Fibroblast of upper back skin (primary cell): ENCODE data around the gene EFCAB6.
"Not testable (repeated sequence)": the region's sequence is repeated elsewhere in the genome, so short reads cannot be mapped to it uniquely, and the experiment has no call there.

ENCODE experiments used
- DNase-seq: peaks from one replicate; pipeline ENCODE4 v3.0.0-alpha.2; 2013

Gene EFCAB6

DNA sequence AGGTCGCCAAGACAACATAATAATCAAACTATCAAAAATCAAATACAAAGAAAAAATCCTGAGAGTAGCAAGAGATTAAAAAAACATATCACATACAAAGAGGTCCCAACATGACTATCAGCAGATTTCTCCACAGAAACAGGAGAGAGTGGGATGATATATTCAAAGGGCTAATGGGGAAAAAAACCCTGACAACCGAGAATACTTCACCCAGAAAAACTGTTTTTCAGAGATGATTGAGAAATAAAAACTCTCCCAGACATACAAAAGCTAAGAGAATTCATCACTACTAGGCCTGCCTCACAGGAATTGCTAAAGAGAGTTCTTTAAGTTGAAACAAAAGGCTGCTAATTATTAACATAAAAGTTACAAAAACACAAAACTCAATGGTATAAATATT is 108.1 kb downstream of the EFCAB6 start:
- no peak for DNase-seq

DNA sequence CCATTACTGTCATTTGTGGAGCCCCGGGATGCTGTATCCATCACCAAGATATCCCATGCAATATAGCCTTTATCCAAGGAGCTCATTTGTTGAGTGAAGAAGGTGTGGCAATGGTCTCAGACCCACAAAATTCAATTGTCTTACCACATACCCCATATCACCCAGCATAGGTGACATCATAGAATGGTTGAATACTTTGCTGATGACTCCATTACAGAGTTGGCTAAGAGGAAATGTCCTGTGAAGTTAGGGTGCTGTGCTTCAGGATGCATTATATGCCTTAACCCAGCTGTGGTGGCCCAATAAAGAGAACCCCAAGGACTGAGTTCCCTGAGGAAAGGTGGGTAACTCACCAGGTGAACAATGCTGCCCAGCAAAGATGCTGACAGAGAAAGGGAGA is 113.7 kb downstream of the EFCAB6 start:
- no peak for DNase-seq

DNA sequence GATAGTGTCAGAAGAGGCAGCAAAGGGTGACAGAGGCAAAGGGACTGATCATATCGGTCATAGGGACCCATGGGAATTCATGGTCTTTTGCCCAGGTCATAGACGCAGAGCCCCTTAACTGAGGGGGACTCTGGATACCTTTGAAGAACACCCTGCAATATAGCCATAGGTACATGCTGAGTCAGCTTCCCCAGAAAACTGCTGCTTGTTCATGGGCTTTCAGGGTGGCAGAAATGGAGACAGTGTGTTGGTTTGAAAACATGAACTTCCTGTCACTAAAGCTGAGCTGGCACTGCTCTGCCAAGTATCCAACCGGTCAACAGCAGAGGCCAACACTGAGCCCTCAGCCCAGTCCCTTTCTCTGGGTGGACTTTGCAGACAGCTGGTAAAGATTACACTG is 114.2 kb downstream of the EFCAB6 start:
- DNase-seq = no peak

DNA sequence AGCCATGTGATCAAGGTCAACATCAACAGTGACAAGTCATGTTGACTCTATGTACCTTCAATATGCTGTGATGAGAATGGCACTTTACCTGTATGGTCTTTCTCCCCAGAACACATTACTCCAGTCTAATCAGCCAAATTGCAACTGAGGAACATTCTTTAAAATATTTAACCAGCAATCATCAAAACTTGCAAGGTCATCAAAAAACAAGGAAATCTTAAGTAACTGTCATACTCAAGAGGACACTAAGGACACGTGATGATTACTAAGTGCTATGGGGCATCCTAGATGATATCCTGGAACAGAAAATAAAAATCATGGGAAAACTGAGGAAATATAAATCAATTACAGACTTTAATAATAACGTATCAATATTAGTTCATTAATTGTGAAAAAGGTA is 118.9 kb downstream of the EFCAB6 start:
- no peak for DNase-seq

DNA sequence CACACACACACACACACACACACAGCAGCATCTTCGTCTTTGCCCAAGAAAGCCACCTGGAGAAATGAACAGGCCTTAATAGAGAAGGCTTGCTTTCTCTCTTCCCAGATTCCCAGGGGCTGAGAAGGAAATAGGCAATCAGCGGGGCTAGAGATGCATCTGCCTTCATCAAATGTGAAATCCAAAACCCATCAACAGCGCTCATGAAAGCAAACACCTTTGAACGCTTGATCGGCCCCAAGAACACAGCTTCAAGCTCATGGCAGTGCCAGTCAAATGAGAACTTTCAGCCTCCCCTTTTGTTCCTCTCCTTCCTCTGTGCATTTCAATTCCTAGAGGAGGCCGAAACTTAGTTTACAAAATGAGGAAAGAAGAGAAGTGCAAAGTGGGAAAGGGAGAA is 122.7 kb downstream of the EFCAB6 start:
- no peak for DNase-seq

DNA sequence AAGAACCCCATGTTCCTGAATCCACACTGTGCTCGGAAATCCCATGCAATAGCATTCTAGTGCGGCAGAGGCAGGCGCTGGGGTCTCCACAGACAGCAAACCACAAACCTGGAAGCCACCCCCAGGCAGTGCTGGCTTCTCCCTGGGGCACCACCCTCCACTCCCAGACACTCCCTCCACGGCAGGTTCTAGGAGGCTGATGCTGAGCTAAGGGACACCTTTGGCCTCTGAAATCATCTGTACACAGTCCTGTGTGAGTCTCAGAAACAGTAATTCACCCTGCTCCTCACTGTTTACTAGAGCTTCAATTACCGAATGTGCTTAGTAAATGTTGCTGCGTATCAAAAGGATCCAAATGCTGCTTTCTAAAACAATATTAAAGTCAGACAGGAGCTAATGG is 129.3 kb downstream of the EFCAB6 start:
- no peak for DNase-seq

DNA sequence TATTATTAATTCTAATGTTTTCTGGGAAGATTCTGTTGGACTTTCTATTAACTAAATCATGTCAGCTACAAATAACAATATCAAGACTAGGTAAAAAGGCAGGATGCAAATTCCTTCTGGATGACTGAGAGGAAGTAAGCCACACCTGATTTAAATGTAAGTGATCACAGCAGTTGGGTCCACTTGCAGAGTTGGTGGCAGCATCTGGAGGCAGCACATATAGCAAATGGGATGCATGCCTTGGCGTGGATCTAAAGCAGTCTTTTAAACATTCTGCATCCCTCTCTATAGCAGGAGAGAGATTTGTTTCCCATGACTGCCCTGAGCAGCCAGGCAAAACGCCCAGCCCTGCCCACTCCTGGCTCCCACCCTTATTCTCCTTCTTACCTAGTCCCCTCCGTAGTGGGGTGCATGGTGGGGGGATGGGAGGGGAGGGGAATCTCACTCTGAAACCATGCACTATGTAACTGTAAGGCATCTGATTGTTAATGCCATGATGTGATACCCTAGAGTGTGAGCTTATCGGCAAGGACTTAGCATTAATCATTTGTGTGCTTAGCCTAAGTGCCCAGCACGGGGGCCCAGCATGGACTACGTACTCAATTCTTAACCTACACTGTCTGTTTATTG is 130.3 kb downstream of the EFCAB6 start:
- no peak for DNase-seq

DNA sequence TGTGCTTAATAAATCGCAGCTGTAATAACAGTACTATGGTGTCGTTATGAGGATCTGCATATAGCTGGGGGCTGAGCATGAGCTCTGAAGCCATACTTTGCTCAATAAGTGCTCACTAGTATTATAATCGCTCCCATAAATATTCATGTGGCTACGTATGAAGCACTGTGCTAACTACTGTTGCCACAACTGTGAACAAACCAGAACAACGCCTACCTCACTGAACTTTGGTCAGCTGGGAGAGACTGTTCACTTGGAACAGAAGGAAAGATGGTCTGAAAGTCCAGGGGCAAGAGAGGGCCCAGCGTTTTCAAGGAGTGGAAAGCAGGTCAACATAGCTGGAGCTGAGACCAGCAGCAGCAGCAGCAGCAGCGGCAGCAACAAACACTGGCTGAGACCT is 141.6 kb downstream of the EFCAB6 start:
- DNase-seq = no peak

DNA sequence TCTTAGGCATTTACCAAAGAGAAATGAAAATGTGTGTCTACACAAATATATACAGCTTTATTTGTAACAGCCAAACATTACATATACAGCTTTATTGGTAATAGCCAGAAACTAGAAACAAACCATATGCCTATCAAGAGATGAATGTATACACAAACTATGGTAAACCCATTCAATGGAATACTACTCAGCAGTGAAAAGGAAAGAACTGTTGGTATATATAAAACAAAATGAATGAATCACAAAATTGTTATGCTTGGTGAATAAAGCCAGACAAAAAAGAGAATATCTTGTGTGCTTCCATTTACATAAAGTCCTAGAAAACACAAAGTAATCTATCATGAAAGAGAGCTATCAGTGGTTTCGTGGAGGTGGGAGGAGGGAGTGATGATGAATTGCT is 142.9 kb downstream of the EFCAB6 start:
- no peak for DNase-seq

DNA sequence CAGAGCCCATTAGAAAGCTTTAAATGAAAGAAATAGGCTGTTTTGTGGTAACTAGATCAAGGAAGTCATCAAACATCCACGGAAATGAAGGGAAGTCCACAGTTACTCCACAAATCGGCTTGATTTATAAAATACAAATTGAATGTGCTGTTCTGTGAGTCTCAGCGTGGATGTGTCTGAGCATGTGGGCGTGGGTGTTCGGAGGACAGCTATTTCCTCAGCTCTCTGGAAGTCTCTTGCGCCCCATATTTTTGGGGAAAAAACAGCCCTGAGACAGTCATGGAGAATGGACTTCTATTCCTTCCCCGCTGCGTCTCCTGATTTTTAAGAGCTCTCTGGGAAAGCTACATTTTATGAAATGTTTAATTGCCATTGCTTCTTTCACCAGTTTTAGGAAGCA is 144.4 kb downstream of the EFCAB6 start:
- no peak for DNase-seq

DNA sequence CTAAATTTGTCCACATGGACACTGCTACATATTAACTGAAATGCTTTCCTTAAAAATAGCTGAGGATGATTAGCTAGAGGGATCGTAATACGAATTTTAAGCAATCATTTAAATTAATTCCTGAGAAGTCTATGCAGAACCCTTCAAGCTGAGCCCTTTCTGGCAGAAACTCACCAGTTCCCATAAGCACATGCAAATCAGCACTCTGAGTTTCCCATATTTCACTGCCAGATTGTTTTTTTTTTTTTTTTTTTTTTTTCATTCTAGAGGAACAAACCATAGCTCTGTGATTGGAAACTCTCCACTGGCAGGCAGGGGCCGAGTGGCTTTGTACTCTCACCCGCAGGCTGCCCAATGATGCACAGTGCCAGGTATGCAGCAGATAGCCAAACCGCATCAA is 145.6 kb downstream of the EFCAB6 start:
- DNase-seq = no peak

DNA sequence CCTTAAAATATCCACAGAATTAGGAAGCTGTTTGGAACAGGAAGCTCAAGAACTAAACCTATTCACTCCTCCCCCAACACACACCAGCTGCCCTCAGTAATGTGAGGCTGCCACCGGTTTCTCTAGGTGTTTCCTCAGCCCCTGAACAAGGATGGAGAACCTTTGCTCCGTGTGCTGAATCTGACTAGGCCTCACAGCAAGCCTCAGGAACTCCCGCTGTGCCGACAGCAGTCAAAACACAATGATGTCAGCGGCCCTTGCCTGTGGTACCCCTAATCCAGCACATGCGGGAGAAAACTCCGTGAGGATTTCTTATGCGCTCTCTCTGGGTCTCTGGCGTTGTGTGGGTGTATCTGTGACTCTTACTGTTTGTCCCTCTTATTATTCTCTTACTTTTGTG is 153.3 kb downstream of the EFCAB6 start:
- peak; percentile 3 for DNase-seq

DNA sequence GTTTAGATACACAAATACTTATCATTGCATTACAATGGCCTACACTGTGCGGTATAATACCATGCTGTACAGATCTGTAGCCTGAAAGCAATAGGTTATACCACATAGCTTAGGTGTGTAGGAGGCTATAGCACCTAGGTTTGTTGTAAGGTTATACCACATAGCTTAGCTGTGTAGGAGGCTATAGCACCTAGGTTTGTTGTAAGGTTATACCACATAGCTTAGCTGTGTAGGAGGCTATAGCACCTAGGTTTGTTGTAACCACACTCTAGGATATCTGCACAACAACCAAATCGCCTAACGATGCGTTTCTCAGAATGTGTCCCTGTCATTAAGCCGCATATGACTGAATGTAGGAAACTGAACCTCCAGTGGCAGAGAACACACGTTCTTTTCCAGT is 155.5 kb downstream of the EFCAB6 start:
- not testable (repeated sequence) for DNase-seq

DNA sequence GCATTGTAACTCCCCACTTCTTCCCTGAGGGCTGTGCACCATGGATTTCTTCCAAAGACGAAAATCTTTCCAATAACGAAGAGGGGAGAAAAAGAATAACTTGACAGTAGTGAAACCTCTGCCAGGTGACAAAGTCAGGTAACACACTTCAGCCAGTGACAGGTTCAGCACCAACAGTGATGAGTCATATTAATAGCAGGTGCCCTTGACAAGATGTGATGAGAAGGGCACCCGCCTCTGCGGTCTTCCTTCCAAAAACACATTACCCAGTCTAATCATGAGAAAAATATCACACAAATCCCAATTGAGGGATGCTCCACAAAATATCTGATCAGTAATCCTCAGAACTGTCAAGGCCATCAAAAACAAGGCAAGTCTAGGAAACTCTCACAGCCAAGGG is 157.8 kb downstream of the EFCAB6 start:
- no peak for DNase-seq

DNA sequence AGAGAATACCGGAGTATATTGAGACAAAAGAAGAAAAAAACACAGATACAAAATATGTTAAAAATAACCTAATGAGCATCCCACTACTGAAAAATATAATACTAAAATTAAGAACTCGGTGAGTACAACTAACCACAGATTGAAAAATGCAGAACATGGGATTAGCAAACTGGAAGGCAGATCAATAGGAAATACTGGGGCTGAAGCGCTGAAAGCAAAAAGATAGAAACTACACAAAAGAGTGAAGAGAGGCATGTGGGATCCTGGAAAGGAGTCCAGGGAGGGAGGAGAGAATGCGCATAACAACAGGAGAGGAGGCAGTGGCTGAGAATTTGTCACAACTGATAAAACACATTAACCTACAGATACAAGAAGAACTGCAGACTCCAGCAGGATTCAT is 159.3 kb downstream of the EFCAB6 start:
- DNase-seq = no peak

DNA sequence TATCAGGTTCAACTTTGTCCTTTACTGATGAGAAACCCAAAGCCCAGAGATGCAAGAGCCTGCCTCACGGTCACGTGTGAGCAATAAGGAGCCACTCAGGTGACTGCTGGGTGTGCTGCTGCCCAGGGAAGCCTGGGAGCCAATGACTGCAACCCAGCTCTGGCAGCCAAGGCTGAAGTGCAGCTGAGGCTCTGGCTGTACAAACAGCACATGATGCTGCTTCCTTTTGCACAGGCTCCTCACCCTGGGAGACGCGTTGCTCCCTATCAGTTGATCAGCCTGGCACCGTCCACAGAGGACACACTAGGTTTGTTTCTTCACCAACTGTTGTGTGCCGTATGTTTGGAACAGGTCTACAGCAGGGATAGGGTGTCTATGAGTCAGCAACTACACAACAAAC is 168.7 kb downstream of the EFCAB6 start:
- DNase-seq = no peak

DNA sequence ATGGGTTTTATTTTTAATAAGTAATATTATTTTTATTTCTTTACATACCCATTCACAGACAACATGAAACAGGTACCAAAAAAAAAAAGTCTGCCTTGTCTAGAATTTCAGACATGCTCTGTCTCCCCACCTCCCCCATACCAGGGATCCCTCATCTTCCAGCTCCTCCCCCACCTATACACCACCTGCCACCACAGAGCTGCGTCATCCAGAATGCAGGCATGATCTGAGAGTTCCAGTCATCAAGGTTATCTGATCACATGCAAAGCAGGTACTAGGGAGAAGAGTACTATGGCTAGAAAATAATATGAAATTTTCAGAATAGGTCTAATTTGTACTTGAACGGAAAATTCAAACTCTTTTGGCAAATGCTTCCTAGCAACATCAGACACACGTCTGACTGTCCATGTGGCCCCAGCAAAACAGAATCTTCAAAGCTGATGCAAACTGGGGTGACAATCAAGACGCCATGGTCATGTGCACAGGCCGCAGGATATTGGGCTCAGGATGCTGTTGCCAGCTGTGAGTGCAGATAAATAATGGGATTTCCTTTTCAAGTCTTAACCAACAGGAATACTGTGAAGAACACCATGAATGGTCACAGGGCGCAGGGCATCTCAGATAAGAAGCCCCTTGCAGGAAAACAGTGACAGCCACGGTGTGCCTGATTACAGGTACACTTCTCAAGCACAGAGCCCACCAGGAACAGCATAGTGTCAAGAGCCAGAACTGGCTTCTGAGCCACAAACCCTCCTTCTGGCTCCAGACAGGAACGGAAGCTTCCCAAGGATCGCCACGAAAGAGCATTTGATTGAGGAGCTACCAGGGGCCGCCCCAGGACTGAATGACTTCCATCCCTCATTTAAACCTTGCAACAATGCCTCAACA is 169.5 kb downstream of the EFCAB6 start:
- no peak for DNase-seq

DNA sequence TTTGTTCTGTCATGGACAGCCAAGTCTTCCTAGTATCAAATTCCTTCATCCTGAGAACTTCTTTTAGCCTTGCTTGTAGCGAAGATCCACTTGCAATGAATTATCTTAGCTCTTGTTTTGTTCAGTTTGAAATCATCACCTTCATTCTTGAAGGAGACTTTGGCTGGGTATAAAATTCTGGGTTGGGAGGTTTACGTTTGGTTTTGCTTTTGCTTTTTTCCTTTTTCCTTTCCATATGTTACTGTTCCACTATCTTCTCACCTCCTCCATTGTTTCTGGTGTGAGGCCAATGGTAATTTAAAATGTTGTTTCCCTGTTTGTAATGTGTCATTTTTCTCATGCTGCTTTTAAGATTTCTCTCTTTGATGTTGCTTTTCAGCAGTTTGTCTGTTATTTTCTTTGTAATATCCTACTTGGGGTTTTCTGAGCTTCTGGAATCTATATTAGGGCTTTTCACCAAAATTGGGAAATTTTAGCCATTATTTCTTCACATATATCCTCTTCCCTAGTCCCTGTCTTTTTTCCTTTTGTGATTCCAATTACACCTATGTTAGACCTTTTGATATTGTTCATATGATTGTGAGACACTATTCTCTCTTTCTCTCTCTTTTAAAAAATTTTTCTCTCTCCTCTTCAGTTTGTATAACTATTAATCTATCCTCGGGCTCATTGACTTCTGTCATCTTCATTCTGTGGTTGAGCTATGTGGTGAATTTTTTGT is 172.7 kb downstream of the EFCAB6 start:
- DNase-seq = no peak

DNA sequence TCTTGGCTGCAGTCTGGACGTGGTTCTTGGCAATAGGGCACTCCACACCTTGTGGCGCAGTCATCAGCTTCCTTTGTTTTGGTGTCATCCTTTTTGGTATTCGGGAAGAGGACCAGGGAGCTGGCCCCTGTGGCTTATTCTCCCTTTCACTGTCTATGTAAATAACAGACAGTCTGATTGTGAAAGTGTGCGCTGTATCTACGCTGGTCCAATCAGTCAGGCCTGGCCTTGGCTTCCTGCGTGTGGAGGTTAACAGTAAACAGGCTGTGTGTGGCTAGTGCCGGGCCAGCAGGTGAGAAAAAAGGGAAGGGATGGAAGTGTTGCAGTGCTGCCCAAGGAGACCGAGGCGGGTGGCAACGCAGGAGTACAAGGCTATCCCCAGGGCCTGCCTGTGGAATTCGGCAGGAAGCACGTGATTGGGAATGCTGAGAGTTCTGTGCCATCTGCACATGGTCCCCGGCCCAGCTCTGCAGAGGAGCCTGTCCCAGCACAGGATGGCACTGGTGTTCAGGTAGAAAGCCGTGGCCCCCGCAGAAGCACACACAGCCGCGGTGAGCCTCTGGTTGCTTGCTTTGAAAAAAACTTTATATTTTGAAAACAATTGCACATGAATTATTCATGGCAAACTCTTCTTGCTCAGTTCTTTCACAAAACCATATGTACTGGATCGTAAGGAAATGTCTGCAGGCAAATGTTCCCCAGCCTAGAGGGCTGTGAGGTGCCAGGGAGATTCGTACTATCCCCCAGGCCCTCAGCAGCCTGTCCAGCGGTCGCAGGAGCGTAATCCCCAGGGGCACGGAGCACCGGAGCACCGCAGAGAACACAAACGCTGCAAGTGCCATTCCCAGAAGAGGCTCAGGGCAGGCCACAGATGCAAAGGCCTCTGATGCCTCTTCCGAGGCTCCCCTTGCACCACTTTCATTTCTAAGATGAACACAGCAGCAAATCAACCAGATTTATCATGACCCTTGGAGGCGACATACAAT is 174.5 kb downstream of the EFCAB6 start:
- DNase-seq = no peak

DNA sequence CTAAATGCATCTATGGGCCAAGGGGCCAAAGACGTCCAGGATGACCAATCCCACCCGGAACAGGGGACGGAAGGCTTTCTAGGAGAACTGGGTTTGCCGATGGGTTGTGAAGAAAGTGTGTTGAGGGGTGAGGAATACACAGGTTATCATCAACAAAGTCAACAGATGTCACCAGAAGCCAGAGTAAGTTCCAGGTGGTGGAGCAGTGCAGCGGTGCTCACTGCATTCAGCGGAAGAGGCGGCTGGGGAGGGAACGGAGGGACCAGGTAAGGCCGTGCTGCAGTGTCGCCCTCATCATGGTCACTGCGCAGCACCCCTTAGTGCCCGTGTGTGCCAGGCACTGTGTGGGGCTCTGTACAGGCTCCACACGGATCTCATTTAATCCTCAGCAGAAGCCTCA is 176.0 kb downstream of the EFCAB6 start:
- no peak for DNase-seq

DNA sequence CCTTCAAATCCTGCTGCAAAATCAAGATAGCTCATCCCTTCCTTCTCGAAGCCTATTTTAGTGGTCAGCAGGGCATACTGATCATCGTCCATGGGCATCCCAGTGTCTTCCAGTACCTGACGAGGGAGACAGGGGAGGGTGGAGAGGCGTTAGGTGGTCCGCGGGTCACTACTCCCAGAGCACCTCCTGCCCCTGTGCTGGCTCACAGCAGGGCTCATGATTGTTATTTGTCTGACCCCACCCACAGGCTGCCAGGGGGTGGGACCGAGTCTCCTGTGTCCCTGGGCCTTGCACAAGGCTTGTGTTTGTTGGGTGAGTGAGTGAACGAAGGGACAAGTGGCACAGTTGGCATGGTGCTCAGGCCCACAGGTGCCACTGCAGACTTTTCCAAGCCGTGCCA is 177.0 kb downstream of the EFCAB6 start:
- no peak for DNase-seq

DNA sequence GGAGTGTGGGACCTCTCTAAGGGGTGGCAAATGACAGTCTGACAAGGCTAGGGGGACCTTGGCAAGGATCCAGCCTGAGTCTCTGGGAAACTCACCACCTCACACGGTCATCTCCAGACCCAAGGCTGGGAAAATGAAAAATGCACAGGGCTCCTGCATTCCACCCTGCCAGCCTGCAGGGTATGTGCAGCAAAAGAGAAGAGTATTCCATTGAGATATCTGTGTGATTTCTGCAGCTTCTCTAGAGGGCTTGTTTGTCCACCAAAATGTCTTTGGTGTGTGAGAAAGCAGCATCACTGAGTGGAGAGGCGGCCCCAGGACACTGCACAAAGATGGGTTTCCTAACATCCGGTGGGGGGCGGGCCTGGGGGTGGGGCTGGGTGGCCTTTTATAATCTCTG is 177.8 kb downstream of the EFCAB6 start:
- DNase-seq = no peak
